ENCODE results near the gene TMPRSS9.

DNA sequence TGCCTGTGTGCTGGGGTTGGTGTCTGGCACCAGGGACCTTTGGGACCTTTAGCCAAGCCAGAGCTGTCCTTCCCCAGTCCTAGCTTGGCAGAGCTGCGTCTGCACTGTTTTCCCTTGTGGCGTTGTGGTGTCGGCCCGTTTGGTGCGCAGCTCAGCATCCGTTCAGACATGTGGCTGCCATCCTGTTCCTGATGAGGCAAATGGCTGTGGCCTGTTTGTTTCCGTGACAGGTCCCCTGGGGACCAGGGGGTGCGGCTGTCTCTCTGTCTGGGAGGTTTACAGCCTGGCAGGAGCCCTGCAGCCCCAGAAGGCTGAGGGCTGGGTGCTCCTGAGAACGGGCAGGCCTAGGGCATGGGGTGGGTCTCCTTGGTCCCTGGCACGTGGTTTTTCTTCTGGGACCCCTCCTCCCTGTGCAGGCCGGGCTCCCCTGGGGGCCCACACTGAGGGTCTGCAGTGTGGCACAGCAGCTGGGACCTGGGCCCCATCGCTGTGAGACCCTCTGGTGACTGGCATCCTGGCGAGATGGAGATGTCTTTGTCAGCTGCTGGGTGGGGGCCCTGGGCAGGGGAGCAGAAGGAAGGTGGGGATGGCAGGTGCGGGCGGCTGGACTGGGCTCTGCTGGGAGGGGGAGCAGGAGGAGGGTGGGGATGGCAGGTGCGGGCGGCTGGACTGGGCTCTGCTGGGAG lies 27.6 kb upstream of the TMPRSS9 start:
- TF ChIP-seq SMC3 (conservative IDR thresholded peaks at IDR 0.05; ENCODE audit: poor library complexity) = no peak
- TF ChIP-seq, protein P1, sequence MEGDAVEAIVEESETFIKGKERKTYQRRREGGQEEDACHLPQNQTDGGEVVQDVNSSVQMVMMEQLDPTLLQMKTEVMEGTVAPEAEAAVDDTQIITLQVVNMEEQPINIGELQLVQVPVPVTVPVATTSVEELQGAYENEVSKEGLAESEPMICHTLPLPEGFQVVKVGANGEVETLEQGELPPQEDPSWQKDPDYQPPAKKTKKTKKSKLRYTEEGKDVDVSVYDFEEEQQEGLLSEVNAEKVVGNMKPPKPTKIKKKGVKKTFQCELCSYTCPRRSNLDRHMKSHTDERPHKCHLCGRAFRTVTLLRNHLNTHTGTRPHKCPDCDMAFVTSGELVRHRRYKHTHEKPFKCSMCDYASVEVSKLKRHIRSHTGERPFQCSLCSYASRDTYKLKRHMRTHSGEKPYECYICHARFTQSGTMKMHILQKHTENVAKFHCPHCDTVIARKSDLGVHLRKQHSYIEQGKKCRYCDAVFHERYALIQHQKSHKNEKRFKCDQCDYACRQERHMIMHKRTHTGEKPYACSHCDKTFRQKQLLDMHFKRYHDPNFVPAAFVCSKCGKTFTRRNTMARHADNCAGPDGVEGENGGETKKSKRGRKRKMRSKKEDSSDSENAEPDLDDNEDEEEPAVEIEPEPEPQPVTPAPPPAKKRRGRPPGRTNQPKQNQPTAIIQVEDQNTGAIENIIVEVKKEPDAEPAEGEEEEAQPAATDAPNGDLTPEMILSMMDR (IDR thresholded peaks at IDR 0.05; ENCODE audit: poor library complexity, severe bottlenecking) = no peak
- no peak for TF ChIP-seq EZH2 (IDR thresholded peaks at IDR 0.05; ENCODE audit: borderline replicate concordance, insufficient read depth, low read length, poor library complexity, severe bottlenecking)
- TF ChIP-seq POLR2AphosphoS5 (IDR thresholded peaks at IDR 0.05) = no peak

Measured in neural cell (in vitro differentiated cells).